IMR-90 (cell line): ENCODE measurements around the gene ZFP2. TPM values are rescaled to one million over a fixed set of nuclear protein-coding genes. Genes with fewer than 3 reads are reported as not detected.

Source experiments
- ATAC-seq: fragments of 200-7000 bp; cut with Tn5 transposase; 2 replicates; pipeline ENCODE4 v1.9.1; 2020; ENCODE audit warnings: low read depth, mild to moderate bottlenecking, moderate library complexity
- BruUV-seq: library from RNA; stranded (reverse); fragments of 400-500 nt; replicated peaks from 2 replicates; lab custom pipeline; 2021; lab: Mats Ljungman, UMichigan
- CTCF ChIA-PET: fragments of 300-600 bp; formaldehyde crosslinking; extraction: SDS; loops from one replicate; lab custom pipeline; 2021; ENCODE audit warnings: antibody characterized with exemption; lab: Yijun Ruan, JAX
- POLR2A ChIA-PET: fragments of 300-600 bp; sonication (Branson Sonifier 250); formaldehyde crosslinking; loops from one replicate; lab custom pipeline; 2022; ENCODE audit warnings: antibody characterized with exemption; ENCODE audit not compliant: unreplicated experiment; lab: Charles Lee
- DNase-seq: peaks from one replicate; pipeline ENCODE4 v3.0.0; 2013
- H2AFZ ChIP-seq: replicated peaks from 2 replicates; pipeline ENCODE3; 2013; ENCODE audit warnings: low read length, mild to moderate bottlenecking; ENCODE audit not compliant: poor library complexity
- H2AK5ac ChIP-seq: 2 replicates; pipeline ENCODE4 v1.6.1; 2013; ENCODE audit warnings: low read depth, low read length, inconsistent platforms
- H2AK9ac ChIP-seq: replicated peaks from 2 replicates; pipeline ENCODE3; 2013; ENCODE audit warnings: mild to moderate bottlenecking, low read depth, low read length, moderate library complexity; ENCODE audit not compliant: poor library complexity
- H2BK120ac ChIP-seq: 2 replicates; pipeline ENCODE4 v1.6.1; 2013; ENCODE audit warnings: low read depth, low read length, inconsistent platforms
- H2BK15ac ChIP-seq: 3 replicates; pipeline ENCODE4 v1.6.1; 2013; ENCODE audit warnings: low read depth, low read length, inconsistent platforms
- H2BK20ac ChIP-seq: 2 replicates; pipeline ENCODE4 v1.6.1; 2013; ENCODE audit warnings: low read depth, mild to moderate bottlenecking, inconsistent platforms, low read length, moderate library complexity
- H2BK5ac ChIP-seq: 2 replicates; pipeline ENCODE4 v1.6.1; 2013; ENCODE audit warnings: mild to moderate bottlenecking, low read depth, low read length, inconsistent platforms; ENCODE audit not compliant: poor library complexity, severe bottlenecking
- H3K14ac ChIP-seq: replicated peaks from 2 replicates; pipeline ENCODE4 v1.6.1; 2013; ENCODE audit warnings: low read depth, low read length, inconsistent platforms
- H3K18ac ChIP-seq: 2 replicates; pipeline ENCODE4 v1.6.1; 2013; ENCODE audit warnings: low read depth, low read length, control low read depth
- H3K23ac ChIP-seq: 2 replicates; pipeline ENCODE4 v1.6.1; 2013; ENCODE audit warnings: low read depth, low read length, inconsistent platforms
- H3K27ac ChIP-seq: 2 replicates; pipeline ENCODE4 v1.5.1; 2013; ENCODE audit warnings: mild to moderate bottlenecking, control low read depth, low read length; ENCODE audit not compliant: insufficient read depth
- H3K27me3 ChIP-seq: 2 replicates; pipeline ENCODE4 v1.6.1; 2013; ENCODE audit warnings: low read length; ENCODE audit not compliant: control insufficient read depth, insufficient read depth
- H3K36me3 ChIP-seq: 2 replicates; pipeline ENCODE4 v1.6.1; 2013; ENCODE audit warnings: low read length, mixed read lengths; ENCODE audit not compliant: control insufficient read depth, insufficient read depth
- H3K4ac ChIP-seq: 2 replicates; pipeline ENCODE4 v1.6.1; 2013; ENCODE audit warnings: low read depth, low read length, inconsistent platforms
- H3K4me1 ChIP-seq: 2 replicates; pipeline ENCODE4 v1.6.1; 2013; ENCODE audit warnings: low read length, mixed read lengths; ENCODE audit not compliant: control insufficient read depth, insufficient read depth
- H3K4me2 ChIP-seq: 2 replicates; pipeline ENCODE4 v1.6.1; 2013; ENCODE audit warnings: low read depth, mild to moderate bottlenecking, control low read depth, low read length, moderate library complexity
- H3K4me3 ChIP-seq: 2 replicates; pipeline ENCODE4 v1.5.1; 2013; ENCODE audit warnings: low read depth, mild to moderate bottlenecking, control low read depth, low read length, moderate library complexity; ENCODE audit not compliant: insufficient read depth
- H3K56ac ChIP-seq: 2 replicates; pipeline ENCODE4 v1.6.1; 2013; ENCODE audit warnings: low read length, inconsistent platforms; ENCODE audit not compliant: insufficient read depth; ENCODE audit errors: extremely low read depth
- H3K79me1 ChIP-seq, 2 experiments: 2 replicates each; pipeline ENCODE4 v1.6.1; 2013; ENCODE audit warnings: low read length in 2 of 2, inconsistent platforms in 1 of 2, low read depth in 1 of 2
- H3K9ac ChIP-seq: 2 replicates; pipeline ENCODE4 v1.6.1; 2013; ENCODE audit warnings: low read depth, low read length, control low read depth
- H3K9me1 ChIP-seq: 2 replicates; pipeline ENCODE4 v1.6.1; 2013; ENCODE audit warnings: low read length, inconsistent platforms; ENCODE audit not compliant: insufficient read depth
- H3K9me3 ChIP-seq: 2 replicates; pipeline ENCODE4 v1.6.1; 2013; ENCODE audit warnings: low read length; ENCODE audit not compliant: control insufficient read depth, insufficient read depth
- H4K20me1 ChIP-seq: 2 replicates; pipeline ENCODE4 v1.6.1; 2013; ENCODE audit warnings: low read length, inconsistent platforms; ENCODE audit not compliant: insufficient read depth
- H4K5ac ChIP-seq: 2 replicates; pipeline ENCODE4 v1.6.1; 2013; ENCODE audit warnings: mild to moderate bottlenecking, low read depth, low read length, control low read depth
- H4K8ac ChIP-seq, 2 experiments: 2 replicates each; pipeline ENCODE4 v1.6.1; 2013; ENCODE audit warnings: low read depth in 2 of 2, low read length in 2 of 2, control low read depth in 1 of 2, inconsistent platforms in 1 of 2
- H4K91ac ChIP-seq: 2 replicates; pipeline ENCODE4 v1.6.1; 2013; ENCODE audit warnings: low read depth, low read length, inconsistent platforms; ENCODE audit not compliant: insufficient read depth
- BHLHE40 ChIP-seq: fragments of 150-350 bp; IDR thresholded peaks from 2 replicates; pipeline ENCODE4 v1.6.1; 2016; ENCODE audit warnings: mild to moderate bottlenecking, low read depth, low read length
- CHD1 ChIP-seq: IDR thresholded peaks from 2 replicates; pipeline ENCODE4 v1.6.1; 2012; ENCODE audit warnings: low read depth, low read length, improper control_type of control experiment
- CTCF ChIP-seq: conservative IDR thresholded peaks from 2 replicates; pipeline ENCODE4 v1.5.1; 2012; ENCODE audit warnings: mild to moderate bottlenecking, low read depth, low read length, improper control_type of control experiment
- ELK1 ChIP-seq: fragments of 150-350 bp; IDR thresholded peaks from 2 replicates; pipeline ENCODE4 v1.6.1; 2016; ENCODE audit warnings: low read depth, mild to moderate bottlenecking, low read length, moderate library complexity, borderline replicate concordance
- FOS ChIP-seq: fragments of 150-350 bp; IDR thresholded peaks from 2 replicates; pipeline ENCODE4 v1.6.1; 2016; ENCODE audit warnings: low read depth, low read length
- MAFK ChIP-seq: IDR thresholded peaks from 2 replicates; pipeline ENCODE4 v1.6.1; 2012; ENCODE audit warnings: low read depth, low read length, improper control_type of control experiment
- NFE2L2 ChIP-seq: fragments of 150-350 bp; IDR thresholded peaks from 2 replicates; pipeline ENCODE4 v1.6.1; 2016; ENCODE audit warnings: low read depth, mild to moderate bottlenecking, low read length
- RAD21 ChIP-seq: IDR thresholded peaks from 2 replicates; pipeline ENCODE4 v1.6.1; 2012; ENCODE audit warnings: low read length, improper control_type of control experiment
- RCOR1 ChIP-seq: IDR thresholded peaks from 2 replicates; pipeline ENCODE4 v1.6.1; 2012; ENCODE audit warnings: mild to moderate bottlenecking, low read length, improper control_type of control experiment; ENCODE audit not compliant: insufficient replicate concordance
- RFX5 ChIP-seq: IDR thresholded peaks from 2 replicates; pipeline ENCODE4 v1.8.0; 2012; ENCODE audit warnings: low read depth, mild to moderate bottlenecking, low read length, moderate library complexity
- SMC3 ChIP-seq: fragments of 150-350 bp; IDR thresholded peaks from 2 replicates; pipeline ENCODE4 v1.6.1; 2016; ENCODE audit warnings: low read depth, mild to moderate bottlenecking, antibody characterized with exemption, low read length, moderate library complexity
- USF2 ChIP-seq: fragments of 150-350 bp; IDR thresholded peaks from 2 replicates; pipeline ENCODE4 v1.6.1; 2017; ENCODE audit warnings: mild to moderate bottlenecking, antibody characterized with exemption, low read length, low read depth
- WGBS, 2 experiments: methylation state at CpG; one replicate each; pipeline versions ENCODE4 v1.1.5 to v1.1.7; 2013; ENCODE audit warnings: missing lambda C conversion rate in 2 of 2; ENCODE audit not compliant: insufficient read length in 1 of 2; ENCODE audit errors: extremely low coverage in 2 of 2; 5-methylcytosine and 5-hydroxymethylcytosine counted together
- dilution Hi-C: fragments of 300-500 bp; cut with HindIII; formaldehyde crosslinking; loops from one replicate; pipeline ENCODE4 v1.14.3; 2018; ENCODE audit warnings: low sequenced_read_pairs; ENCODE audit not compliant: unreplicated experiment
- in situ Hi-C: fragments of 300-500 bp; cut with MboI; formaldehyde crosslinking; loops from 3 replicates; pipeline ENCODE4 v1.14.3; 2019; ENCODE audit warnings: low sequenced_read_pairs, inconsistent platforms, mixed read lengths
- intact Hi-C: fragments of 100-400 bp; cut with micrococcal nuclease; formaldehyde crosslinking; loops from 2 replicates; pipeline ENCODE4 v1.10.0; 2022
- polyA plus RNA-seq, 3 experiments: library from polyadenylated mRNA; depleted of rRNA; stranded (reverse); fragments of >200 nt; gene quantifications; 2 replicates each; pipeline ENCODE4 v1.2.3, GENCODE V29; 2012; ENCODE audit warnings: low replicate concordance in 1 of 3
- total RNA-seq: library from RNA; depleted of rRNA; stranded (reverse); fragments of >200 nt; gene quantifications from 2 replicates; pipeline ENCODE4 v1.2.3, GENCODE V29; 2012

Gene ZFP2
- total and polyA plus RNA-seq, 2 of the 4 experiments (the other 2 are of a cell fraction) = 0.18 to 0.19 TPM

- TF ChIP-seq ELK1 (no peak), CHD1 (no peak)
These were observed at the start of gene ZFP2 (continued) for GRCh38 chr5:178895615-178896571.

GRCh38 chr5:178849316-178849715, 46.4 kb upstream of the ZFP2 start:
- Histone ChIP-seq H3K56ac (no peak overlapping the region), H4K91ac (no peak overlapping the region), H3K4me1 (no peaks in the 10 kb centered on the region), H3K36me3 (no peaks in the 10 kb centered on the region), H3K9ac (no peak overlapping the region), H3K23ac (no peak overlapping the region), H3K4ac (no peak overlapping the region), H2AFZ (no peak overlapping the region), H3K18ac (no peak overlapping the region), H3K4me2 (no peak overlapping the region), H3K4me3 (no peak overlapping the region), H2AK5ac (no peak overlapping the region), H3K27ac (no peak overlapping the region), H3K9me1 (no peaks in the 10 kb centered on the region), H3K27me3 (no peaks in the 10 kb centered on the region), H2AK9ac (no peak overlapping the region), H2BK15ac (no peak overlapping the region), H2BK5ac (no peak overlapping the region), H2BK120ac (no peak overlapping the region), H3K14ac (no peak overlapping the region), H3K9me3 (0 out of 2 replicates have a peak, but pooled peaks cover 4% of the 10 kb centered on the region), H4K5ac (no peak overlapping the region), H2BK20ac (no peak overlapping the region), H4K8ac (no peak overlapping the region), H4K20me1 (no peaks in the 10 kb centered on the region), H3K79me1 (no peaks in the 10 kb centered on the region)
- intact Hi-C loops (no loop called here), dilution Hi-C loops (no loop called here), in situ Hi-C loops (no loop called here)
- no CpG with 5 or more reads among the region's 5 CpGs for WGBS, 2 experiments
- DNase-seq (no peak), ATAC-seq (no peak)
- ChIA-PET CTCF (no interaction called here), POLR2A (no interaction called here)
- no TSS peak for BruUV-seq
- TF ChIP-seq BHLHE40 (no peak), NFE2L2 (no peak), CTCF (no peak), USF2 (no peak), RCOR1 (no peak), RFX5 (no peak), RAD21 (no peak), MAFK (no peak), FOS (no peak), SMC3 (no peak)
